Caco-2 (cell line): Measurements from ENCODE around the gene ZNF330. TPM values are rescaled to one million over a fixed set of nuclear protein-coding genes. Genes with fewer than 3 reads are reported as not detected.

Experiments used
- BruUV-seq: library from RNA; stranded (reverse); fragments of 400-500 nt; replicated peaks from 2 replicates; lab custom pipeline; 2021; lab: Mats Ljungman, UMichigan
- CTCF ChIA-PET: fragments of 300-600 bp; sonication (Branson Sonifier 250); formaldehyde crosslinking; loops from one replicate; lab custom pipeline; 2022; ENCODE audit warnings: antibody characterized with exemption; lab: Charles Lee
- POLR2A ChIA-PET: fragments of 300-600 bp; sonication (Branson Sonifier 250); formaldehyde crosslinking; loops from one replicate; lab custom pipeline; 2022; ENCODE audit warnings: antibody characterized with exemption; lab: Charles Lee
- DNase-seq, 2 experiments: peaks; one replicate each; pipeline versions ENCODE4 v3.0.0 to v3.0.0-alpha.2; 2020 to 2022
- H3K27me3 ChIP-seq: replicated peaks from 2 replicates; pipeline ENCODE4 v1.6.0; 2011; ENCODE audit warnings: low read length; ENCODE audit not compliant: control insufficient read depth, insufficient read depth
- H3K36me3 ChIP-seq: 2 replicates; pipeline ENCODE4 v1.5.1; 2011; ENCODE audit warnings: low read length; ENCODE audit not compliant: control insufficient read depth, insufficient read depth
- H3K4me1 ChIP-seq: fragments of 250-450 bp; sonication (Bioruptor Pico); 2 replicates; pipeline ENCODE4 v1.5.1; 2020; ENCODE audit warnings: mild to moderate bottlenecking
- H3K4me3 ChIP-seq: 2 replicates; pipeline ENCODE4 v1.5.1; 2011; ENCODE audit warnings: low read depth, mild to moderate bottlenecking, control low read depth, low read length
- H3K9me3 ChIP-seq: fragments of 250-450 bp; sonication (Bioruptor Pico); 2 replicates; pipeline ENCODE4 v1.5.1; 2020; ENCODE audit warnings: mild to moderate bottlenecking, moderate library complexity
- H3K27ac Mint-ChIP-seq: one replicate; pipeline ENCODE4 v1.8.0; 2022; ENCODE audit warnings: mixed read lengths; ENCODE audit not compliant: unreplicated experiment
- H3K27me3 Mint-ChIP-seq: one replicate; pipeline ENCODE4 v1.8.0; 2022; ENCODE audit warnings: mixed read lengths; ENCODE audit not compliant: insufficient read depth, unreplicated experiment
- H3K36me3 Mint-ChIP-seq: one replicate; pipeline ENCODE4 v1.8.0; 2022; ENCODE audit warnings: mild to moderate bottlenecking, mixed read lengths; ENCODE audit not compliant: insufficient read depth, unreplicated experiment
- H3K4me1 Mint-ChIP-seq: one replicate; pipeline ENCODE4 v1.8.0; 2022; ENCODE audit warnings: low read depth, mixed read lengths; ENCODE audit not compliant: unreplicated experiment
- H3K4me3 Mint-ChIP-seq: one replicate; pipeline ENCODE4 v1.8.0; 2022; ENCODE audit warnings: mild to moderate bottlenecking, moderate library complexity, mixed read lengths; ENCODE audit not compliant: unreplicated experiment
- H3K9me3 Mint-ChIP-seq: one replicate; pipeline ENCODE4 v1.8.0; 2022; ENCODE audit warnings: mixed read lengths; ENCODE audit not compliant: unreplicated experiment
- CTCF ChIP-seq, 2 experiments: fragments of 200-600 bp in 1 of 2; IDR thresholded peaks; 1 replicate in 1 of 2; 2 replicates in 1 of 2; pipeline versions ENCODE4 v1.5.1 to v1.8.0; 2011 to 2022; ENCODE audit warnings: antibody characterized with exemption in 1 of 2, control low read depth in 1 of 2, inconsistent platforms in 1 of 2, low read depth in 1 of 2, low read length in 1 of 2, mild to moderate bottlenecking in 1 of 2, moderate library complexity in 1 of 2; ENCODE audit not compliant: insufficient read depth in 1 of 2, severe bottlenecking in 1 of 2, unreplicated experiment in 1 of 2
- intact Hi-C: fragments of 100-400 bp; cut with micrococcal nuclease; formaldehyde crosslinking; loops from one replicate; pipeline ENCODE4 v1.10.0; 2022; ENCODE audit not compliant: unreplicated experiment
- total RNA-seq: library from RNA; stranded (reverse); gene quantifications from 2 replicates; pipeline ENCODE4 v1.2.3, GENCODE V29; 2022

ZNF330 gene
- total RNA-seq, 1 experiment from 2014 or later: 34.9 TPM

- Histone ChIP-seq H3K9me3 (no peaks in the 10 kb centered on the region), H3K4me3 (no peak overlapping the region), H3K4me1 (no peaks in the 10 kb centered on the region), H3K27me3 (no peaks in the 10 kb centered on the region), H3K36me3 (no peaks in the 10 kb centered on the region)
- ChIA-PET CTCF (no interaction called here), POLR2A (no interaction called here)
- DNase-seq: no peak
- no peak for TF ChIP-seq CTCF (IDR thresholded peaks at IDR 0.05; ENCODE audit: insufficient read depth in 1 of 2, low read depth in 1 of 2, low read length in 1 of 2, severe bottlenecking in 1 of 2, unreplicated experiment in 1 of 2)
- intact Hi-C loops: no loop called here
- Mint-ChIP-seq H3K27me3 (peaks cover 5% of the 10 kb centered on the region), H3K27ac (no peak overlapping the region), H3K4me3 (no peak overlapping the region), H3K9me3 (peaks cover 16% of the 10 kb centered on the region), H3K36me3 (no peaks in the 10 kb centered on the region), H3K4me1 (peaks cover 6% of the 10 kb centered on the region)
- no TSS peak for BruUV-seq
Observed at GRCh38 chr4:141213550-141213991, 7.1 kb upstream of the ZNF330 start.

DNA sequence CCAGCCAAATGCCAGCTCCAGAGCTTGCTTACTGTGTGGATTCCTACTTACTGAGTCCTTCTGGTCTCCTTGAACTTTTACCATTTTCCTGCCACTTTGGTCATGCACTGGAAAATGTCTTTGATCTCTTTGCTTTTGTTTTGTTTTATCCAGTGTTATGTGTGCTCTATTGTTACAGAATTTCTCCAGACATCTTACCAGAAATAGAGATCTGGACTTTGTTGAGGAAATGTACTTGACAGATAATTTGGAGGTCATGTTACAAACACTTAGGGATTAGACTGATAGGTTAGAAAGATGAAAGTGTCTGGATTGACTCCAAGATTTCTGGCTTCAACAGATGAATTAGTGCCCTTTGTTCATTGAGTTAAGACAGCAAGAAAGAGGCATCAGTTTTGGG lies 5.7 kb upstream of the ZNF330 start:
- intact Hi-C loops: no loop called here
- Mint-ChIP-seq H3K27me3 (peaks cover 7% of the 10 kb centered on the region), H3K4me1 (peaks cover 7% of the 10 kb centered on the region)

DNA sequence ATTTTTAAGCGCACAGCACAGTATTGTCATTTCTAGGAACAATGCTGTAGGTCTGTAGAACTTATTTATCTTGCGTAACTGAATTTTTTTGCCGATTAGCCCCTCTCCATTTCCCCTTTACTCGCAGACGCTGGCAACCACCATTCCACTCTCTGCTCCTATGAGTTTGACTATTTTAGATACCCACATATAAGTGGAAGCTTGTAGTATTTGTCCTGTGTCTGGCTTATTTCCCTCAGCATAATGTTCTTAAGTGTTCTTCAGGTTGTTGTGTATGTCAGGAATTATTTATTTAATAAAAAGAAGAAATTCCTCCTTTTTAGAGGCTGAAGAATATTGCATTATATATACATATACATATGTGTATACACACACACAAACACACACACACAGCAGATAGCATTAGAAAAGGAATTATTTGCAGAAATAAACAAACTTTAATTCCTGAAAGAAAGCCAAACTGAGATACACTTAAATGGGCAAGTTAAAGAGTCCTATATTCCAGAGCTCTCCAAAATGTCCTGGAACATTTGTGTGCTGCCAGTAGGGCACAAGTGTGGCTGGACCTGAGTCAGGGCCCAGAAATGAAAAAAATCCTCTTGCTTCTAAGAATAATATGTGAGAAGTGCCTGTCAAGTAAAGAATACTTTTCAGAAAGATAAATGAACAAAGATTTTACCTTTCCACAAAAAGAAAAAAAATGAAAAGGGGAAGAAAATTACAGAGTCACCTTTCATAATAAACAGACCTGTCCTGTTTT lies 4.5 kb upstream of the ZNF330 start:
- Histone ChIP-seq H3K4me3 (no peak overlapping the region), H3K4me1 (0 out of 2 replicates have a peak, but pooled peaks cover 5% of the 10 kb centered on the region), H3K9me3 (no peaks in the 10 kb centered on the region), H3K27me3 (no peaks in the 10 kb centered on the region), H3K36me3 (no peaks in the 10 kb centered on the region)
- ChIA-PET CTCF (no interaction called here), POLR2A (no interaction called here)
- H3K9me3 Mint-ChIP-seq: peaks cover 16% of the 10 kb centered on the region
- no peak for DNase-seq
- BruUV-seq: no TSS peak
- peaks cover 7% of the 10 kb centered on the region for H3K27me3 Mint-ChIP-seq
- no peak overlapping the region for H3K4me3 Mint-ChIP-seq
- intact Hi-C loops: no loop called here
- peaks cover 15% of the 10 kb centered on the region for H3K4me1 Mint-ChIP-seq
- TF ChIP-seq CTCF (IDR thresholded peaks at IDR 0.05; ENCODE audit: insufficient read depth in 1 of 2, low read depth in 1 of 2, low read length in 1 of 2, severe bottlenecking in 1 of 2, unreplicated experiment in 1 of 2): no peak
- H3K27ac Mint-ChIP-seq: no peak overlapping the region
- H3K36me3 Mint-ChIP-seq: peaks cover 12% of the 10 kb centered on the region

More for the DNA sequence above, 5.7 kb upstream of the ZNF330 start:
- Histone ChIP-seq H3K4me1 (no peaks in the 10 kb centered on the region), H3K4me3 (no peak overlapping the region), H3K36me3 (no peaks in the 10 kb centered on the region), H3K9me3 (no peaks in the 10 kb centered on the region), H3K27me3 (no peaks in the 10 kb centered on the region)
- ChIA-PET CTCF (no interaction called here), POLR2A (no interaction called here)
- Mint-ChIP-seq H3K4me3 (no peak overlapping the region), H3K36me3 (peaks cover under 1% of the 10 kb centered on the region), H3K27ac (no peak overlapping the region), H3K9me3 (peaks cover 16% of the 10 kb centered on the region)
- no TSS peak for BruUV-seq
- no peak for DNase-seq
- no peak for TF ChIP-seq CTCF (IDR thresholded peaks at IDR 0.05; ENCODE audit: insufficient read depth in 1 of 2, low read depth in 1 of 2, low read length in 1 of 2, severe bottlenecking in 1 of 2, unreplicated experiment in 1 of 2)
